Stimulated activated CD4-positive, alpha-beta T cell treated with anti-CD3 and anti-CD28 coated beads, Interleukin-1b, Interleukin-23, amount 100 ng/mL, for 24 hours (primary cell): ENCODE measurements around the gene YPEL2.

ENCODE experiments used
- DNase-seq, 4 experiments: peaks; one replicate each; pipeline ENCODE4 v3.0.0-alpha.2; 2020; ENCODE audit warnings: low read depth in 4 of 4, low spot score in 1 of 4

Gene YPEL2

DNA sequence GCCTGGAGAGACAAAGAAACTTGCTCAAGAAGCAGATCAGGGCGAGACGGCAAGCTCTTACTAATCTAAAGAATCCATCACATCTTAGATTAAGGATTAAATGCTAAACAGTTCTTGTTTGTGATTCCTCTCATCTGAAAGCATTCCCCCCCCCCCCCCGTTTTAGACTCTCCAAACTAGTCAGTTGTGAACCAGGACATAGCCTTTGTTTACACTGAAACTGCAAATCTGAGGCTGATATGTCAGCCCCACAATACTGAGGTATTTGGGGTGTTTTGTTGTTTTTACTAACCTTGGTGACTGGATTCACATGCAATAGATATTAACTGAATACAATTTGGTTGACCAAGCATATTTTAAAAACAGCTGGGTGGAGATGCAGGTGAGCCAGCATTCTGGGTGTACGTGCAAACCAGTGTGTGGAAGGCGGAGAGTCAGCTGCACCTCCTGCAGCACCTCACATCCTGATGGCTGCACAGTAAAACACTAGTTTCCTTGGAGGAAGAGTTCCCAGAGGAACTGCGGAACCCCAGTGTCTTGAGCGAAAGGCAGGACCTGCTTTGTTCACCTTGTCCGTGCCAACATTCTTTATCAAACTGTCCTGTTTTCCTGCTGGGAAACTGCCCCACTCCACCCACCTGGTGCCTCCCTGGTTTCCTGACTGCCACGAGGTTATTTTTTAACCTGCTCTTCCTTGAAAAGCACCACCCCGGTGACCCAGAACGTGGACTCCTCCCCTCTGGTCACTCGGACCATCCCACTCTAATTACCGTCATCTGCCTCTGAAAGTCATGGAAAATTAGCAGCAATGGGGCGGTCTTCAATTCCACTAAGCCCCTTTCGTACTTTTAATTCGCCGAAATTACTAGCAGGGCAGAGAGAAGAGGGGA, 1.2 kb upstream of the YPEL2 start:
- no peak for DNase-seq

GRCh38 chr17:59331929-59332748, 684 bp downstream of the YPEL2 start:
- no peak for DNase-seq

DNA sequence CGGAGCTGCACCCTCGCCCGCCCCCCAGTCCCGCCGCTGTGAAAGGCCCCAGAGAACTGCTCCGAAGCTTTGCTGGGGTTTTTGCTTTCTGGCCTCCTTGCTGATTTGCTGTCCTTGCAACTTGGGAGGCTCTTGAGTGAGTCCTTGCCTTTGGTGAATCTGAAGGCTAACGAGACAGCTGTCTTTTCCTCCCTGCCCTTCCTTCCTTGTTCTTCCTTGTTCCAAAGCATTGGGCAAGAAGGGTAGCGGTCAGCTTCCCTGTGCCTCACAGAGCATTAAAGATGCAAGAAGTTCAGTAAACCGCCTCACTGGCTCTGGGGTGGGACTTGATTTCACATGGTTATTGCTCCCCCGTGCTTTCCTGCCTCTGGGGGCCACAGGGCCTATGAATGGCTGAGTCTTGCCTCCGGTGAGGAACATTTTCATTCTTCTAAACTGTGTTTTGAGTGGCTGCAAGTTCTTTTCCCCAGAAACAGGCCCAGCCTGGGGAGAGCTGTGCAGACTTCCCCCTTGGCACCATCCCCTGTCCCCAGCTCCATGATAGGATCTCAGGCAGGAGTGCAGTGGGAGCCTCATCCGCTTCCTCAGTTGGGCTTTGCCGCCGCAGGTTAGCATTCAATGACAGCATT, 1.4 kb downstream of the YPEL2 start:
- DNase-seq = no peak

GRCh38 chr17:59333836-59334235, 2.4 kb downstream of the YPEL2 start:
- no peak for DNase-seq

- no peak for DNase-seq
Measured at GRCh38 chr17:59335685-59336084, 4.2 kb downstream of the YPEL2 start.

- DNase-seq = no peak
Measured at GRCh38 chr17:59337741-59338299, 6.4 kb downstream of the YPEL2 start.

- DNase-seq = no peak
Measured at GRCh38 chr17:59338498-59338897, 7.0 kb downstream of the YPEL2 start.

- DNase-seq = no peak
Measured at GRCh38 chr17:59341922-59342321, 10.5 kb downstream of the YPEL2 start.

DNA sequence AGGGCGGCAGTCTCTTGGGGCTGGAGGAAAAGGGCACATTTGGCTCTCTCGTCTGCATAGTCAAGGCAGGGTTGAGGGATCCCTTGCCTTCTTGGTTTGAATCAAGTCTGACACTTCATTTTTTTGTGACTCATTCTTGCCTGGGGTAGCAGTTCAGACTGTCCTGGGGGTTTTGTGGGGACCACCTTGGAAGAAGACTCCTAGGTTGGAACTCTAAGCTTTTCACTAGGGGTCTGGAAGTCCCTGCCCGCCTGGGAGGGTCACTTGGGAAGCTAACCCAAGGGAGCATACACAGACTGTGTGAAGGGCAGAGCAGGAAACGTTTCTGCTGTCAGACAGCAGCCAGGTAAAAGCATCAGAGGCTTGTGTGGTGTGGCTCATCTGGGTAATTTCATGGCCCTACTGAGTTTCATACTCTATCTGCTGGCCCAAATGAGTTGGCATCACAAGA, 11.3 kb downstream of the YPEL2 start:
- no peak for DNase-seq

DNA sequence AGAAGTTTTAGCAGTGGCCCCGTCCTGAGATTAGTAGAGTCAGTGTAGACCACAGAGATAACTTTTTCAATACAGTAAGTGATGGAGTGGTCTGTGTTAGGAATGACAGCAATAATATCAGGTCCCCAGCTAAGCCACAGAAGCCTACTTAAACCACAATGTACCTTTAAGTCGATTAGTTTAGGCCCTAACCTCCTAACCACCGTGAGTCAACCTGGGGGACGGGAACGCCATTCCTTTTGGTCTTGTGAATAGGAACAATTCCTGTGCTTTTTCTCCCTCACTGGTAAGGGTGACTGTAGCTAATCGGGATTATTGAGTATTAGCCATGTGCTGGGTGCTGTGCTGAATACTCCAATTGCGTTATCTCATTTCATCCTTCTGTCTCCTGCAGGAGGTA, 14.0 kb downstream of the YPEL2 start:
- no peak for DNase-seq

DNA sequence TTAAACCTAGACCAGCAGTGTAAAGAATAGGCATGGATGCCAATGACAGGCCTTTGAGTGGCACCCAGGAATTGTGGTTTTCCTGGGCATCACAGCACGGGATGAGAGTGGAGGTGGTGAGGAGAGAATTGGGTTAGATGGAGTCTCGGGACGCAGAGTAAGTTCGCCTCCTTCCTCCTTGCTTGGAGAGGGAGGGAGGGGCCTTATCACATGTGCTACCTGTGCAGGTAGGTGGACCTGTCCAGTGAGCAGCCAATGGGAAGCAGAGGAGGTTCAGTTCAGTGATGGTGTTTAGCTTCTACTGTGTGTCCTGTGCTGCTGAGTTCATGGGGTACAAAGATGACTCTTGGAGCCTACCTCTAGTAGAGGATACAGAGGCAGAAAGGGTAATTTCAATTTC, 14.9 kb downstream of the YPEL2 start:
- no peak for DNase-seq

DNA sequence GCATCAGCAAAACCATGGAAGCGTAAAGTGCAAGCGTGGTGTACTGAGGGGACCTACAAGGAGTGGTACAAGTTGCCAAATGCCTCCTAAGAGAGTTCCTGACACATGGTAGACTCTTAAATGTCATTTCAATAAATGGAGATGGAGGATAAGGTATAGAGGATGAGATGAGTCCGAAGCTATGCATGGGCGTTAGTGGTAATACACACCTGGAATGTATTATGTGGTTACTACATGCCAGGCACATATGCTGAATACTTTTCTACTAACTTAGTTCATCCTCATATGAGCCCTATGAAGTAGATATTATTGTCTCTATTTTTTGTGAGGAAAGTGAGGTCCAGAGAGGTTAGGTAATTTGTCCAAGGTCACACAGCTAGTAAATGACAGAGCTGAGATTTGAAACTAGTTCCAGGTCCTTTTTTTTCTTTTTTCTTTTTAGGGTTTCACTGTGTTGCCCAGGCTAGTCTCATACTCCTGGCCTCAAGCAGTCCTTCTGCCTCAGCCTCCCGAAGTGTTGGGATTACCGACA, 15.5 kb downstream of the YPEL2 start:
- no peak for DNase-seq

DNA sequence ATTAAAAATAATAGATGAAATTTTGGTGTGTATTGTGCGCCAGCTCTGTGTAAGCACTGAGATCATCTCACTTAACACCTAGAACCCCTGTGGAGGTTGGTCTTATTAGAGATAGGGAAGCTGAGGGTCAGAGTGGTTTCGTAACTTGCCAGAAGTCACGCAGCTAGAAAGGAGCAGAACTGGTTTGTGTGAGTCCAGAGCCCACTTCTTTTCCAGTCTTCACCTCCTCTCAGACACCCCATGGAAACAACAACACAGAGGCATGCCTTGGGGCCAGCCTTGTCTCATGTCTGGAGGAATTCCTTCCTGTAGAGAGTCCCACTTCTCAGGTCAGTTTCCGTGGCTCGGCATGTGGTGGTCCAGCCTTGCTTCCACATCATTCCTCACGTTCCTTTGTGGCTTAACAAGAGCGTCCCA, 16.5 kb downstream of the YPEL2 start:
- DNase-seq = no peak

- DNase-seq = no peak
Measured at GRCh38 chr17:59349178-59349577, 17.7 kb downstream of the YPEL2 start.

- DNase-seq = no peak
Measured at GRCh38 chr17:59353106-59353854, 21.8 kb downstream of the YPEL2 start.

GRCh38 chr17:59353936-59354755, 22.7 kb downstream of the YPEL2 start:
- DNase-seq = no peak

- no peak for DNase-seq
Measured at GRCh38 chr17:59355030-59355701, 23.7 kb downstream of the YPEL2 start.

DNA sequence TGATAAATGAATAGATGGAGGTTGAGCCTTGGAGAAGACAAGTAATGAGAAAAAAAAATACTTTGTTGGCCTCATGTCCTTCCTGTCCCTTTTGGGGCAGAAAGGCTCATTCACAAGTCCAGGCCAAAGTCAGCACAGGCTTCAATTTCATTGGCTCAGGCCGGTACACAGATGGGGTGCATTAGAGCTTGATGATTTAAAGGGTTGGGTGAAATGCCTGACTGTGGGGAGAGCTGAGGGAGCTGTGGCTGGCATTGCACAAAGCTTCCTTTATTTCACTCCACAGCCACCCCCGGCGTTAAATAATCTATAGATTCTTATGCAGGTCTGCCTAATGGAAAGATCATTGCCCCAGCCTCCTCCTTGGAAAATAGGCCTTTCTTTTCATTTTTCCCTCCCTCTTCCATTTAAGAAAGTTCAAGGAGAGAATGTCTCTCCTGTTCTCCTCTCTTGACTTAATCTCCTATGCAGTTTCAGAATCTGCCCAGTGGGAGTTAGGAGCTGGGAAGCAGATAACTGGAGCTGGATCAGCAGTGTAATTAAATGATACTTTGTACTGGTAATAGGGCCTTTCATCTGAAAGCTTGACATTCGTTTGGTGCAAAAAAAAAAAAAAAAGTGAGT, 24.4 kb downstream of the YPEL2 start:
- DNase-seq = no peak
